HUDEP-2 (cell line): ENCODE data around the gene SNCB.

Experiments used
- DNase-seq, 76 experiments: peaks; one replicate each; lab custom pipeline; 2025; ENCODE audit not compliant: unreplicated experiment in 76 of 76; lab: John Stamatoyannopoulos, UW

SNCB gene

DNA sequence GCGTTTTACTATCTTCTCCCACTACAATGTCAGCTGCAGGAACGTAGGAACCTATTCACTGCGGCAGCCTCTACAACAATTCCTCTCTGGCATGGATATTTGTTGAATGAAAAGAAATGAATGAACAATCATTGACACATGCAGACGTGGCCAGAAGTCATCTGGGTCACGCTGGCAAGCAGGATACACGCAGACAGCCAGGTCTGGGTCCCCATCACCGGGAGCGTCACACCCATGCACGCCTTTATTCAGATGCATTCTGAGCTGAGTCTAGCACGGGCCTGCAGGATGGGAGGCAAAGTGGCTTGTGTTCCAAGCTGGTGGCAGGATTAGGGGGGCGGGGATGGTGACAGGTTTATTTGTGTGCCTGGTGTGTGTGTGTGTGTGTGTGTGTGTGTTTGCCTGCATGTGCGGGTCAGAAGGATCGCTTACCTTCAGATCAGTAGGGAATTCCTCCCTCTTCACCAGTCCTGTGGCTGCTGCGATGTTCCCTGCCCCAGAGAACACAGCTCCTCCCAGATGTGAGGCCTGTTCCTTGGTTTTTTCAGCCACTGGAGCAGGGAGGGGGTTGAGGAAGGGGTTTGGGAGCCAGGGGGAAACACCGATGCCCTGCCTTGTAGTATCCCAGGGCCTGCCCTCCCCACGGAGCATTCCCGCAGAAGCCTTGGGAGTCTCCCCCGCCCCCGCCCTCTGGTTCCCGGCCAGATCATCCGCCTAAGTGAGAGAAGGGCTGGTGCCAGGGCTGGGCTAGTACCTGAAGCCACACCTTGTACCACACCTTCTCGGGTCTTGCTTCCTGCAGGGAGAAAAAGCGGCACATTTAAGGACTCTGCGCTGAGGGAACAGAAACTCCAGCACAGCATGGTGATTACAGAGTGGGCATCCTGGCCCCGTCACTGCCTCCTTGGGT, 4.1 kb downstream of the SNCB start:
- no peak for DNase-seq

DNA sequence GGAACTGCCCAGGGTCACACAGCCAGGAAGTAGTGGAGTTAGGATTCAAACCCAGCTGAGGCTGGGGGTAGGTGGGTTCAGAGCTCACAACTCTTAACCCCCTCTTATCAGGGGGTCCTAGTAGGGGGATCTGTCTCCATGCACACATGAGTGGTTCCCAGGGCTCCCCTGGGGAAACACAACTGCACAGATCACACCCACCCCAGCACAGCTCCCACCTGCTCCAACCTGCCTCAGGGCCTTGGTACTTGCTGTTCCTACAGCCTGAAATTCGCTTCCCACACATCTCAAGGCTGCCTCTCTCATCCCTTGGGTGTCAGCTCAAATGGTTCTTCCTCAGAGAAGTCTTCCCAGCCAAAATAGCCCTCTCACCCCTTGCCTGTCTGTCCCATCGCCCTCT, 4.8 kb downstream of the SNCB start:
- DNase-seq = no peak

DNA sequence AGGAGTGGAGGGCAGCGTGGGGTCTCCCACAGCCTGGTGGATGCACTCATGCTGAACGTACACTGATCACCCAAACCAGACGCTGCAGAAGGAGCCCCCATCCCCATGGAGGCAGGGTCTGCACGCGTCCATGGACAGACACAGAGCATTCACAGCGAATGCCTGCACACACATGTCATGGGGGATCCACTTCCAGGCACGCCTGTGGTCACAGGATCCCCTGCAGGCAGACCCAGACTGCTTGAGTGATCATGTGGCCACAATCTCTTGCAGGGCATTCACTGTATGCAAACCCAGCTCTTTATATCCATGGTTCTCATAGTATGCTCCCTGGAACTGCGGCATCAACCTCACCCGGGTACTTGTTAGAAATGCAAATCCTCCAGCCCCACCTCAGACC, 5.4 kb downstream of the SNCB start:
- DNase-seq = no peak

DNA sequence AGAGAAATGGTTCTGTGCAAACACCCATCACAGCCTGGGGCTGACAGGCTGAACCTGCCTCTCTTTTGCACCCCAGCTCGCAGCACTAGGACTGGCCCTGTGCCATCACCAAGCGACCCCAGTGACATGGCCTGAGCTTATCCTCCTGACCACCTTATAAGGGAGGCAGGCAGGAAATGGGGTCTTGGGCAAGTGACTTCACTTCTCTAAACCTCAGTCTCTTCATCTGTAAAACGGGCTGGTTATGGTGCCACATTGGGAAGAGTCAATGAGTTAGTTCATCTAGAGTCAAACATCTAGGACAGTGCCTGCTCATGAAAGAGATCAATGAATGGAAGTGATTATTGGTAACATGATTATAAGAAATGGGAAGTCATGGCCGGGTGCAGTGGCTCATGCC, 6.2 kb downstream of the SNCB start:
- DNase-seq = no peak

DNA sequence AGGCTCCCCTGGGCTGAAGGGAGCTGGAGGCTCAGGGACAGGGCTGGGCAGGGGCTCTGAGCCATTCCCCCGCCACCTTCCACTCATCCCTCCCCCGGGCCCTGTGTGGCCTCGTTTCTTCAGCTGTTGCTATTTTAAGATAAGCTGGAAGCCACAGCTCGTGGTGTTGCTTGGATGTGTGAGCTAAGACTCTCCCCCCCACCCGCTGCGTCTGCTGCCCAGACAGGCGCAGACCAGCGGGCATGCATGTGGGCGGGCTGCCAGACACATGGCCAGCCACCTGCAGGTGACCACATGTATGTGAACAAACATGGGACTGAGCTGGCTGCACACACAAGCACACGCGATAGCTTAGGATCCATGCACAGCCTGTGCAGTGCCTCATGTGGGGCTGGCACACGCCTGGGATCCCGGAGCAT, 8.7 kb downstream of the SNCB start:
- DNase-seq = peak in 19 of 76 experiments; percentile 9 to 58 (median 33)

DNA sequence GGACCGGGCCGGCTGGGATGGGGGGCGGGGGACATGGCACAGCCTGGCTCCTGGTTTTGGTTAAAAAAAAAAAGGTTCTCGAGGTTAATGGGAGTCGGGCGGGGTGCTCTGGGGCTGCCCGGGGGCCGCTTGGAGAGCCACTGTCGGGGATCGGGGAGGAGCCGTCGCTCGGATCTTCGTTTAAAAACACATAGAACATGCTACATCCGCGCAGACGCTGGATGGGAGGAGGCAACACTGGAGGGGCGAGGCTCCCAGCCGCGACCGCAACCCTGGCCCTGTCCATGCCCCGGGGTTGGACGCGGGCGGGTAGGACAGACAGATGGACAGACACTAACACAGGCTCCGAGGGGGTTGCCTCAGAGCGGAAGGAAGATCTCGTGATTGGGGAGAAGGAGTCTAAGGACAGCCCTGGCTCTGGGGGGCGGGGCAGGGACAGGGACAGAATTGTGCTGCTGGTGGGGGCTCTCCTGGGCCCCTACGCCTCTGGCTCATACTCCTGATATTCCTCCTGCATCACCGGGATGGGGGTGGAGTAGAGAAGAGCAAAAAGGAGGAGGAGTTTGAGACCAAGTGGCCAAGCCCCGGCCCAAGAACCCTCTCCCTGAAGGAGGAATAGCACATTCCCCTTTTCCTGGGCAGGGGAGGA, 9.9 kb downstream of the SNCB start:
- DNase-seq = peak in 22 of 76 experiments; percentile 6 to 52 (median 24)

DNA sequence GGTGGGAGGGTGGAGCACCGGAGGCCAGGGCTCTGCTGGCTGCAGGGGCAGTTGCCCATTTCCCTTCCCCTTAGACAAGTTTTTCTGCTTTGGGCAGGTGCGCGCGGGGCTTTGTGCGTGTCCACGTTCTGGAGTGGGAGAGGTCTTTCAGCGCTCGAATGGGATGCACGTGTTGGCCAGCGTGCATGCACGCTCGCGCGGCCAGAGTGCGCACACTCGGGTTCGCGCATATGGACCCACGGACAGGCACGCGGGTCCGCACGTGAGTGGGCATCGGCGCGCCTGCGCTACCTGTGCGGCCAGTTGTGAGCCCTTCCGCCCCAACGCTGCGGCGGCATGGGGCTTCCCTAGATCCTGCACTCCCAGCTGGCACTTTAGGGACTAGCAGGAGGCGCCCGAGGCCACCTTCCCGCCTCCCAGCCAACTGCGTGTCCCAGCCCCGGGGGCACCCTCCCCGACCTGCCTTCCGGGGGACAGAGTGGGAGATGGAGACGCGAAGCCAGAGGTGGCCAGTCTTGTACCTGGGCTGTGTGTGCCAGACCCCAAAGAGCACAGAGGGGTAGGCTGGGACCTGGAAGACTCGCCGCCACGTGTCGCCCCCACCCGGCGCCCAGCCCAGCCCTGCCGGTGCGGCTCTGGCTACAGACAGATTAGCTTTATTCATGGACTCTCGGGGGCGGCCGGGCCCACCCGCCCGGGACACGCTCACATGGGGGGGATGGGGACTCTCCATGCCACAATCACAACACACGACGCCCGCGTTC, 10.6 kb downstream of the SNCB start:
- DNase-seq = no peak

DNA sequence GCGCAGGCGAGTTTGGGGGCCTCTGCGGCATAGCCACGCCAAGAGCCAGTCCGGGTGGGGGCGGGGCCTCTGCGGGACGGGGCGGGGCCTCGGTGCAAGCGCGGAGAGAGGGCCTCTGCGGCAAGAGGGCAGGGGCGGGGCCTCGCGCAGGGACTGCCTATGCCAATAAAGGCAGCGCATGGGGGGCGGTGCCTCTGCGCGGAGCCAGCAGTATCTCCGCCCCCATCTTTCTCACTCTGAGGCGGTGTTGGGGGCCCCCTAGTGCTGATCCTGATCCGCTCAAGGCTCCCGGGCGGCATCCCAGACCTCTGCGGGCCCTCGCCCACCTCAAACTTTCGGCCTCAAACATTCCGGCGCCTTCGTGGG, 11.1 kb downstream of the SNCB start:
- DNase-seq = peak in 75 of 76 experiments; percentile 13 to 97 (median 88)

DNA sequence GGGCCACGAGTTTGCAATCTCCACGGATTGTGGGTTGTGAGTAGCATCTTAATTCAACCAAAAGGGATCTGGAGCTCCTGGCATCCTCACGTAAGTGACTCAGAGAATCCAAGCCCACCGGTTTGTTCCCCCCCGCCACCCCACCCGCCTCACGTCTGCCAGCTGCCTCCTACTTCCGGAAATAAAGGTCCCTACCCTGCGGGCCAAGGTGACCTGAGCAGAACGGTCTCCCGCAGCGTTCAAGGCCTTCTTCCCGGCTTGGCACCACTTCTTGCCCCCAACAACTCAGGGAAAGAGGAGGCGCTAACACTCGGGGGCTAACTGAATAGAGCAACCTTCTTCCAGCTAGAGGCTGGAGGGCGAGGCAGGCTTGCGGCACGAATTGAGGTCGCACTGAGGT, 11.6 kb downstream of the SNCB start:
- no peak for DNase-seq

DNA sequence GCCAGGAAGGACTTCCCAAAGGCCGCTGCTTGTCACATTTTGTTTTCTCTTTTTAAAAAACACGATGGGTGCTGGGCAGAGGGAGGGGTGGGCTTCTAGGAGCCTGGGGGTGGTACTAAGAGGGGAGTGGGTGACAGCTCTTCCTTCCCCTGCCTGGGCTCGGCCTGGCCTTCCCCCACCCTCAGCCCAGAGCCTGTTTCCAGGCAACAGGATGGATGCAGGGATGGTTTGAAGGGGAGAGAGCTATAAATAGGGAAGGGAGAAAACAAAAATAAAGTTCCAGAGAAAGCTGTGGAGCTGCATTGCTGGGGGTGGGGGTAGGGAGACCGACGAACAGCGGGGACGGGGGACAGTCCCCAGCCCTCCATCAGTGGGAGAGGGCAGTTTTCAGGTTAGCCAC, 13.8 kb downstream of the SNCB start:
- no peak for DNase-seq

DNA sequence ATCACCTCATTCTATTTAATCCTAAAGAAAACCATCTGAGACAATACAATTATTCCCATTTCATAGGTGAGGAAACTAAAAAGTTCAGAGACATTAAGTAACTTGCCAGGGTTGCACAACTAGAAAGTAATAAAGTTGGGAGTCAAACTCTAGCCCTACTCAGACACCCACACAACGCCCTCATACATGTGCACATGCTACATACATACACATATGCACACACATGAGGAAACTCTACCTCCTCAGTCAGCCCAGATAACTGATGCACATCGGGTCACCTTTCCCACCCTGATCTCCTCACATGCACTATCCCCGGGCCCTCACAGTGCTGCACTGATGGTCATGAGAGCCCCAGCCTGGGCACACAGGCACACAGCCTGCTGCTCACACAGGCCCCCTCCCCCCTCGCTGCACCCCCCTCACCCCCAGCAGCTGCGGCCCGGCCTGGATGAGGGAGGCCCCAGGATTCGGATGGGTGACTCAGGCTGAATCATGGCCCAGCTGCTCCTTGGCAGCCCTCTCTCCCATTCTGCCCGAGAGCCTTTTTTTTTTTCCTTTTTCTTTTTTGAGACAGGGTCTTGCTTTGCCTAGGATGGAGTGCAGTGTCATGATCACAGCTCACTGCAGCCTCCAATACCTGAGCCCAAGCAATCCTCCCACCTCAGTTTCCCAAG, 15.4 kb downstream of the SNCB start:
- peak in 1 of 76 experiments; percentile 11 for DNase-seq

DNA sequence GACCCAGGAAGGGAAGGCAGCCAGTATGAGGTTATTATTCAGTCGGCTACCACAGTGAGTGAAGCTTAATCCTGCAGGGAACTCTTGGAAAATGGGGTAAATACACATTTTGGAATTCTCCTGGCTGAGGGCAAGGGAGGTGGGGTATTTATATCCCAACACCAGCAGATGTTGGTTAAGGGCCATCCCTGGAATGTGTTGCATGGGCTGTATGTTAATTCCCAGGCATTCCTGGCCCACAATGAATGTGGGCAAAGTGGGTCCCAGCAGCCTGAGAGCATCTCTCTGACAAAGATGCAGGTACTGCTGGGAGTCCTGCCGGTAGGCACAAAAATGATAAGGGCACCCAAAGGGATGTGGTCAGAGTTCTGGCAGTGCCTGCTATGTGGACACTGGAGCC, 17.5 kb downstream of the SNCB start:
- no peak for DNase-seq

DNA sequence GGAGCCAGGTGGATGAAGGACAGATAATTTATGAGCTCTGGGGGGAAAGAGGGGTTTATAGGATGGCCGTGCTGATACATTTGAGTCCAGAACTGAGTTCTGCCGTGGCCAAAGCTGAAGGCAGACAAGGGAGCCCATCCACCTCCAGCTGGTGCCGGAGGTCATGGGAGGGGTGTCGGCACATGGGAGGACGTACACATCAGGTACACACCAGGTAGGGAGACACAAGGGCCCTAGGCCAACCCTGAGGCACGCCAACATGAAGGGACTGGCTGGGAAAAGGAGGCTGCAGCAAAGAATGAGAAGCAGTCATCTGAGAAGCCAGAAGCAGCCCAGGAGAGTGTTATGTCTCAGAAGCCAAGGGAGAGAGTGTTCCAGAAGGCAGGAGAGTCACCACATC, 18.3 kb downstream of the SNCB start:
- no peak for DNase-seq

DNA sequence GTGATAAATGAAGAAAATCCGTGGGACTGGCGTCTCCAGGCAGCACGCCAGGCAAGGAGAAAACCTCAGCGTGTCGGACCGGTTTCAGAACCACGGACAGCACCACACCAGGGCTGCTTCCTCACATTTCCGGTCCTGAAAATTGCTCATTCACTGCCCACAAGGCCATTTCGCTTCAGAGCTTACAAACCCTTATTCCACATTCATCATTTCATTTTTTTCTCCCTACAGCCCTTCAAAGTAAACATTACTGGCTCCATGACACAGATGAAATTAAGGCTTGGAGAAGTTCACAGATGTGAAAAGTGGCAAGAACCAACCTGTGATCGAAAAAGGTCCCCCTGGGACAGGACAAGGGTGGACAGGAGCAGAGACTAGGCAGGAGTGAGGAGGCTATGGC, 18.9 kb downstream of the SNCB start:
- peak in 64 of 76 experiments; percentile 4 to 75 (median 49) for DNase-seq

DNA sequence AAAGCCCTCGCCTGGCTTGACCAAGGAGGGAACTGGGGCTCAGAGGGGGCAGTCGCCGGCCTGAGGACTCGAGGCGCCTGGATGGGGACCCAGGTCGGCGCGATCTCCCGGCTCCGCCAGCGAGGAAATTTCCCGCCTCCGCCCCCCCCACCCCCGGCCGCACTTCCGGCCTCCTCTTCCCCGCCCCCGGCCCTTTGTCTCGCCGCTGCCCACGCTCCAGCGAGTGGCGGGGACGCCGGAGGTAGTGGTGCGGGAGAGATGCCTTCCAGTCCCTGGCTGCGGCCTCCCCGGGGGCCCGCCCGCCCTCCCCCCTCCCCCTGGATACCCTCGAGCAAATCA, 19.9 kb downstream of the SNCB start:
- peak in 1 of 76 experiments; percentile 17 for DNase-seq

DNA sequence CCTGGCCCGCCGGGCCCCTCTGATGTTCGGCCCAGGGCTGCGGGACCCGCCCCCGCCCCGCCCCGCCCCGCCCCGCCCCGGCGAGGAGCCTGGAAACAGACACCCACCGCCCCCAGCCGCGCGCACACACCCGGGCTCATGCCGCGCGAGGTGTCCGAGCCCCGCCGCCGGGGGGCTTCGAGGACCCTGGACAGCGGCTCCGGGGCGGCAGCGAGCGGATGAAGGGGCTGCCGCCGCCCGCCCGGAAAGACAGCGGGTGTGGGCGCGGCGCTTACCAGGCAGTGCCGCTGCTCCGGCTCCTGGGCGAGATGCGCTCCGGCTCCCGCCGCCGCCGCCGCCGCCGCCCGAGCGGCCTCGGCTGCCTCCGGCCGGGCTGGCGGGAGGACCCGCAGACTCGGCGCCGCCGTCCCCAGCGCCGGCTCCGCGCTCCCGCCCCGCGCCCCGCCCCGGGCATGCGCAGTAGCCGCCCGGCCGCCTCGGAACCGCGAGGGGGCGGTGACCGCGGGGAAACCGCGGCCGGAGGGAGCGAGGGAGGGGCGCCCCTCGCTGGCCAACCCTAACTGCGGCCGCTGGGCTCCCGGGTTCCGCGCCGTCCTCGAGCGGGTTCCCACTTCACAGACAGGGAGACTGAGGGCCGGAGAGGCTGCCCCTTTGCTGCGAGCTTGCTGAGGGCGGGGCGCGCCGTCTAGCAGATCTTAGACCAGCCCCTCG, 20.5 kb downstream of the SNCB start, which contains the start of gene GPRIN1:
Gene GPRIN1, minus strand, starts transcription at position 433 of the 711 bp plus-strand sequence. CDS start 10,322 bp downstream, outside the sequence.
- peak in 46 of 76 experiments; percentile 2 to 61 (median 30) for DNase-seq

DNA sequence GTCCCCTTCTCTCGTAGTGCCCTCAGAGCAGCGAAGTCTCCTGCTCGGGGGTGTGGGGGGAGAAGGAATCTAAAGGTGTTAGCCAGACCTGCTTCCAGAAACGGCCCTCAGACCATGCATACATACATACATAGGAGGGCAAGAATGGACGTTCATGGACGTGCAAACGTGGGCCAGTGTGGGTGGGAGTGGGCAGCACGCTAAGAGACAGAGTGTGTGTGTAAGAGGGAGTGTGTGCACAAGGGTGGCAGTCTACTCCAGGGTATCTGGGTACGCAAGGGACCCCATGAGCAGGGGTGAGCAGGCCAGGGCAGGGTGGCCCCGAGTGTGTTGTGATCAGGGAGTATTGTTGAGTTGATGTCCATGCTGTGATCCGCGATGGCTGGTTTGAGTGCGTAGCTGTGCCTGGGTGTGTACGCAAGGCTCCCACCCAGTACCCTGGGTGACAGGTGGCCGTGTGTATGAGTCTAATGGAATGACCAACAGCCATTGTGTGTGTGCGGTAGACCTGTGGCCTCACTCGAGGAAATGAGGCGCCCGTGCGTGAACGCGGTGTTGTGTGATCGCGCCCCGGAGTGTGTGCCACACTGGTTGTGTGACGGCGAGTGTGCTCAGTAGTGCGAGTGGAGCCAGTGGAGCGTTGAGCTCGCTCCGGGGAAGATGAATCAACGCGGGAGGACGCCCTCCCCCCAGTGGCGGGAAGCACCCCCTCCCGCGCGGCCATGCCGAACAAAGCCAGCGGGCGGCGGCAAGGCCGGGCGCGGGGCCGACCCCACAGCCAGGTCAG, 21.2 kb downstream of the SNCB start:
- DNase-seq = no peak

DNA sequence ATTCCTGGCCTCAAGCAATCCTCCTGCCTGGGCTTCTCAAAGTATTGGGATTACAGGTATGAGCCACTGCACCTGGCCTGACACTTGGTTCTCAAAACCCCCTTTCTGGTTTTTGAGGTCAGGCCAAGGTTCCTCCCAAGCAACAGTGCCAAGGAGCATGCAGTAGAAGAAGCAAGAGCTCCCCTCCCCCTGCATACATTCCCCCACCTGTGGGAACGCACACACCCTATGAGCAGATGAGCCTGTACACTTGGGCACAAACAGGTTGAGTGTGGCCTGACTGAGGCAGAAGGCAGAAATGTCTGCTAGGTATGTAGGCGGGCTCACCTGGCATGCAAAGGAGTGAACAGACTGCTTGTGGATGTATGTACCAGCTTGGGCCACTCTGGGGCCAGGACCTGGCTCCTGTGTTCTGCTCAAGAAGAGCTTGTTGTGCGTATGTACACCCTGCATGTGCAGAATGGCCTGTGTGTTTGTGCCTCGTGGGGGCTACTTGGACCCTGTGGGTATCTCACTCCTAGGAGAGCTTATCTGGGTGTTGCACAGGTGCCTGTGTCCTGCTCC, 22.1 kb downstream of the SNCB start:
- no peak for DNase-seq

DNA sequence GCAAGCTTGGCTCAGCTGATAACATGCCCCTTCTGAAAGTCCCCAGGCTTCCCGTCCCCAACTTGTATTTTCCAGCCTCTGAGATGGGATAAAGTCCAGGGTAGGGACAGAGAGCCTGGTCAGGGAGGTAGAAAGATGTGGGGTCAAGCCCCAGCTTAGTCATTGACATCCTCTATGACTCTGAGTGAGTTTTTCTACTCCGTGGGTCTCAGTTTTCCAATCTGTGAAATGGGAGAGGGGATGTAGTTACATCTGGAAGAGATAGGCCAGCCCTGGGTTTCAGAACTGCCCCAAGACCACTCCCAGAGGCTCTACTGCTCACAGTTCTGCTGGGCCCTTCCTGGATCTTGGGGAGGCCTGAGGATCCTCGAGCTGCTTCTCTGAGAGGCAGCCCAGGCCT, 23.5 kb downstream of the SNCB start:
- no peak for DNase-seq
